B cell (primary cell): ENCODE results near the gene PIP5KL1. TPM values are rescaled to one million over a fixed set of nuclear protein-coding genes. Genes with fewer than 3 reads are reported as not detected.

ENCODE experiments used
- ATAC-seq: fragments of 200-7000 bp; cut with Tn5 transposase; one replicate; pipeline ENCODE4 v1.10.0; 2021; ENCODE audit warnings: low read depth, mild to moderate bottlenecking, moderate number of reproducible peaks, moderate library complexity
- CTCF ChIA-PET: fragments of 350-600 bp; sonication (Branson Sonifier 250); formaldehyde crosslinking; loops from one replicate; lab custom pipeline; 2021; ENCODE audit warnings: antibody characterized with exemption, inconsistent platforms; lab: Charles Lee
- POLR2A ChIA-PET: fragments of 350-600 bp; sonication (Branson Sonifier 250); formaldehyde crosslinking; loops from one replicate; lab custom pipeline; 2021; ENCODE audit warnings: antibody characterized with exemption; lab: Charles Lee
- DNase-seq: peaks from one replicate; pipeline ENCODE4 v3.0.0; 2013
- H2AFZ ChIP-seq: 2 replicates; pipeline ENCODE4 v1.6.1; 2012; ENCODE audit warnings: mild to moderate bottlenecking, low read depth, low read length; ENCODE audit not compliant: insufficient read depth, poor library complexity, severe bottlenecking
- H3K27ac ChIP-seq, 2 donors: 1 replicate in 1 of 2; 2 replicates in 1 of 2; pipeline ENCODE4 v1.5.1; 2012 to 2013; ENCODE audit warnings: low read length in 2 of 2, mild to moderate bottlenecking in 2 of 2, moderate library complexity in 1 of 2
- H3K27me3 ChIP-seq, 4 experiments: fragments of 200-600 bp in 1 of 4; sonication (generic) in 1 of 4; replicated peaks in 1 of 4; 1 replicate in 2 of 4; 2 replicates in 2 of 4; pipeline versions ENCODE4 v1.6.1 to v1.7.0; 2013 to 2016; ENCODE audit warnings: low read length in 3 of 4, mild to moderate bottlenecking in 2 of 4, mixed read lengths in 1 of 4, moderate library complexity in 1 of 4; ENCODE audit not compliant: insufficient read depth in 4 of 4, control insufficient read depth in 3 of 4; ENCODE audit errors: control extremely low read depth in 1 of 4
- H3K36me3 ChIP-seq, 2 experiments: replicated peaks in 1 of 2; 1 replicate in 1 of 2; 2 replicates in 1 of 2; pipeline versions ENCODE4 v1.6.1 to v1.7.1; 2013; ENCODE audit warnings: low read length in 1 of 2; ENCODE audit not compliant: insufficient read depth in 2 of 2, control insufficient read depth in 1 of 2; ENCODE audit errors: control extremely low read depth in 1 of 2, extremely low read depth in 1 of 2
- H3K4me1 ChIP-seq, 2 donors: fragments of 200-600 bp in 1 of 2; sonication (generic) in 1 of 2; 1 replicate in 1 of 2; 2 replicates in 1 of 2; pipeline versions ENCODE4 v1.5.1 to v1.6.1; 2013 to 2017; ENCODE audit warnings: low read length in 2 of 2; ENCODE audit not compliant: control insufficient read depth in 2 of 2, insufficient read depth in 2 of 2
- H3K4me2 ChIP-seq: replicated peaks from 2 replicates; pipeline ENCODE3; 2012; ENCODE audit warnings: mild to moderate bottlenecking, low read depth, low read length; ENCODE audit not compliant: poor library complexity, severe bottlenecking
- H3K4me3 ChIP-seq, 5 experiments: fragments of 200-600 bp in 1 of 5; sonication (generic) in 1 of 5; 1 replicate in 3 of 5; 2 replicates in 2 of 5; pipeline versions ENCODE4 v1.5.1 to v1.7.0; 2011 to 2016; ENCODE audit warnings: low read length in 4 of 5, mild to moderate bottlenecking in 4 of 5, low read depth in 2 of 5, control low read depth in 1 of 5, moderate library complexity in 1 of 5; ENCODE audit not compliant: insufficient read depth in 1 of 5; ENCODE audit errors: control extremely low read depth in 1 of 5, extremely low read depth in 1 of 5
- H3K79me2 ChIP-seq: fragments of 200-600 bp; sonication (generic); one replicate; pipeline ENCODE4 v1.6.0; 2016; ENCODE audit warnings: low read length; ENCODE audit not compliant: control insufficient read depth, insufficient read depth
- H3K9ac ChIP-seq: fragments of 200-600 bp; sonication (generic); 2 replicates; pipeline ENCODE4 v1.6.1; 2017; ENCODE audit warnings: mild to moderate bottlenecking, low read length, moderate library complexity
- H3K9me3 ChIP-seq, 3 donors: one replicate each; pipeline versions ENCODE4 v1.6.1 to v1.7.1; 2013; ENCODE audit warnings: low read length in 2 of 3; ENCODE audit not compliant: control insufficient read depth in 2 of 3, insufficient read depth in 1 of 3; ENCODE audit errors: control extremely low read depth in 1 of 3
- H4K20me1 ChIP-seq: 2 replicates; pipeline ENCODE4 v1.6.0; 2012; ENCODE audit warnings: mild to moderate bottlenecking, low read length; ENCODE audit not compliant: insufficient read depth, control insufficient read depth, poor library complexity, severe bottlenecking
- H3K27ac Mint-ChIP-seq: one replicate; pipeline ENCODE4 v1.8.0; 2021; ENCODE audit warnings: mixed read lengths
- H3K27me3 Mint-ChIP-seq: one replicate; pipeline ENCODE4 v1.8.0; 2021; ENCODE audit warnings: mixed read lengths
- H3K4me1 Mint-ChIP-seq: one replicate; pipeline ENCODE4 v1.8.0; 2021; ENCODE audit warnings: mixed read lengths
- H3K4me3 Mint-ChIP-seq: one replicate; pipeline ENCODE4 v1.8.0; 2021; ENCODE audit warnings: mixed read lengths
- H3K9me3 Mint-ChIP-seq: one replicate; pipeline ENCODE4 v1.8.0; 2022; ENCODE audit warnings: mixed read lengths; ENCODE audit not compliant: insufficient read depth
- EZH2 ChIP-seq: IDR thresholded peaks from 2 replicates; pipeline ENCODE4 v1.6.1; 2012; ENCODE audit warnings: borderline replicate concordance, low read depth, mild to moderate bottlenecking, moderate library complexity, low read length; ENCODE audit not compliant: insufficient read depth, poor library complexity, severe bottlenecking
- WGBS: methylation state at CpG from one replicate; pipeline ENCODE4 v1.1.5; 2013; ENCODE audit warnings: missing lambda C conversion rate; ENCODE audit not compliant: insufficient coverage; 5-methylcytosine and 5-hydroxymethylcytosine counted together
- intact Hi-C: fragments of 100-400 bp; cut with micrococcal nuclease; formaldehyde crosslinking; loops from one replicate; pipeline ENCODE4 v1.10.0; 2022
- polyA plus RNA-seq: library from polyadenylated mRNA; depleted of rRNA; stranded (reverse); fragments of >200 nt; gene quantifications from 2 replicates; pipeline ENCODE4 v1.2.3, GENCODE V29; 2012
- total RNA-seq, 2 donors: library from RNA; stranded (reverse); fragments of 120-200 nt in 1 of 2; gene quantifications; 1 replicate in 1 of 2; 2 replicates in 1 of 2; pipeline versions ENCODE4 v1.2.3 to v1.2.4, GENCODE V29; 2013 to 2022
- TF ChIP-seq, protein P1 (sequence below): fragments of 200-600 bp; IDR thresholded peaks from one replicate; pipeline ENCODE4 v1.8.0; 2022; ENCODE audit warnings: antibody characterized with exemption, mild to moderate bottlenecking

The PIP5KL1 gene
- total and polyA plus RNA-seq, 2 donors (not counting 1 experiment from before 2014, with no cell fraction given): 0.75 to 1.4 TPM

DNA sequence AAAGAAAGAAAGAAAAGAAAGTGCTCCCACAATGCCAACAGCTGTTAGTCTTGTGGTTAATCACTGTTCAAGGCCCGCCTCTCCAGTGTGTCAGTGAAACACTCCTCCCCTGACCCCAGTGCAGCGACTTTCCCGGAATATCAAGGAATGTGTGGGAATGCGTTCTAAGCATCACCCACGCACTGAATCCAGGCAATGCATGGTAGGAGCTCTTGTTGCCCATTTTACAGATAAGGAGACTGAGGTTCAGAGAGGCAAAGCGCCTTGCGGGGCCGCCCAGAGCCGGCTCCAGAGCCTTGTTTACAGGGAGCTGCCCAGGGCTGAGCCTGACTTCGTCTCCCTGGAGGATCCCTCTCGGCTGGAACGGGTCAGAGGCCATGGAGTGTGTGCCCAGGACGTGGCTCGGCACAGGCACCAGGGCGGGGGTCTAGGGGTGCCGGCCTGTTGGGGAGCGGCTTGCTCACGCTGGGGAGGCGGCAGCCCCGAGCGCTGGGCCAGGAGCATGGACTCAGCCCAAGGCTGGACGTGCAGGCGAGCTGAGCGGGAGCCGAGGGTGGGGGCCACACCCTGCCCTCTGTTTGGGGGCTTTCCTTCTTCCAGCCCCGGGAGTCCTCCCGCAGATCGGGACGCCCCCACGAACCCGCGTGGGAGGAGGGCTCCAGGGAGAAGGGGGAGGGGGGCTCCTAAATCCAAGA lies 32.0 kb downstream of the PIP5KL1 start:
- Histone ChIP-seq H3K4me3 (peak overlapping the region in 4 of 5 experiments; percentile 73 to 83 (median 82)), H3K27ac (peak overlapping the region; percentile 24 to 66), H3K9me3 (peaks cover 0 to 31% (median 6%) of the 10 kb centered on the region in 3 donors), H3K4me1 (peaks cover 34 to 62% of the 10 kb centered on the region in 2 donors), H3K9ac (peak overlapping the region; percentile 88), H3K36me3 (peaks cover 0 to 27% of the 10 kb centered on the region in 2 experiments), H3K27me3 (no peaks in the 10 kb centered on the region), H3K79me2 (peaks cover 19% of the 10 kb centered on the region), H2AFZ (peak overlapping the region; percentile 77), H4K20me1 (peaks cover 5% of the 10 kb centered on the region), H3K4me2 (peak overlapping the region; percentile 97)
- DNase-seq: peak; percentile 49
- ChIA-PET POLR2A (interaction anchor here (0.5 to 12.6 kb wide), 4 partner anchors 12 to 110 kb away, joined by 3 to 228 read pairs (median 6); partner anchors contain the start of gene ST6GALNAC4), CTCF (interaction anchor here (0.8 to 2.9 kb wide), 6 partner anchors 16 to 309 kb away, joined by 3 to 12 read pairs (median 5); partner anchors contain the start of gene TOR2A)
- no peak for TF ChIP-seq EZH2
- TF ChIP-seq, protein P1, sequence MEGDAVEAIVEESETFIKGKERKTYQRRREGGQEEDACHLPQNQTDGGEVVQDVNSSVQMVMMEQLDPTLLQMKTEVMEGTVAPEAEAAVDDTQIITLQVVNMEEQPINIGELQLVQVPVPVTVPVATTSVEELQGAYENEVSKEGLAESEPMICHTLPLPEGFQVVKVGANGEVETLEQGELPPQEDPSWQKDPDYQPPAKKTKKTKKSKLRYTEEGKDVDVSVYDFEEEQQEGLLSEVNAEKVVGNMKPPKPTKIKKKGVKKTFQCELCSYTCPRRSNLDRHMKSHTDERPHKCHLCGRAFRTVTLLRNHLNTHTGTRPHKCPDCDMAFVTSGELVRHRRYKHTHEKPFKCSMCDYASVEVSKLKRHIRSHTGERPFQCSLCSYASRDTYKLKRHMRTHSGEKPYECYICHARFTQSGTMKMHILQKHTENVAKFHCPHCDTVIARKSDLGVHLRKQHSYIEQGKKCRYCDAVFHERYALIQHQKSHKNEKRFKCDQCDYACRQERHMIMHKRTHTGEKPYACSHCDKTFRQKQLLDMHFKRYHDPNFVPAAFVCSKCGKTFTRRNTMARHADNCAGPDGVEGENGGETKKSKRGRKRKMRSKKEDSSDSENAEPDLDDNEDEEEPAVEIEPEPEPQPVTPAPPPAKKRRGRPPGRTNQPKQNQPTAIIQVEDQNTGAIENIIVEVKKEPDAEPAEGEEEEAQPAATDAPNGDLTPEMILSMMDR: no peak
- Mint-ChIP-seq H3K4me1 (peaks cover 45% of the 10 kb centered on the region), H3K4me3 (peak overlapping the region; percentile 90), H3K27ac (peak overlapping the region; percentile 88), H3K27me3 (no peaks in the 10 kb centered on the region), H3K9me3 (peaks cover 4% of the 10 kb centered on the region)
- WGBS: 31% methylated on average over 27 of the region's 32 CpGs
- peak; percentile 4 for ATAC-seq
- intact Hi-C loops: loop anchor here (1.0 kb wide), 1 partner anchor 19 kb away; the partner anchor contains the start of gene ST6GALNAC4
